DND-41 (cell line): ENCODE data around the gene TSPAN5.

Source experiments
- ATAC-seq: fragments of 200-7000 bp; cut with Tn5 transposase; 3 replicates; pipeline ENCODE4 v1.9.1; 2021; ENCODE audit warnings: low read depth; ENCODE audit not compliant: insufficient read depth
- DNase-seq: peaks from one replicate; pipeline ENCODE4 v3.0.0-alpha.2; 2020
- H2AFZ ChIP-seq: 2 replicates; pipeline ENCODE4 v1.6.0; 2012; ENCODE audit warnings: low read depth, low read length
- H3K27ac ChIP-seq: 2 replicates; pipeline ENCODE4 v1.5.1; 2012; ENCODE audit warnings: low read length, inconsistent platforms
- H3K27me3 ChIP-seq: fragments of 200-600 bp; sonication (generic); 2 replicates; pipeline ENCODE4 v1.6.0; 2012; ENCODE audit warnings: low read length, mild to moderate bottlenecking, inconsistent platforms; ENCODE audit not compliant: insufficient read depth, poor library complexity
- H3K36me3 ChIP-seq: 2 replicates; pipeline ENCODE4 v1.5.1; 2012; ENCODE audit warnings: low read length, inconsistent platforms; ENCODE audit not compliant: insufficient read depth
- H3K4me1 ChIP-seq: 2 replicates; pipeline ENCODE4 v1.5.1; 2012; ENCODE audit warnings: mild to moderate bottlenecking, low read length; ENCODE audit not compliant: insufficient read depth
- H3K4me2 ChIP-seq: 2 replicates; pipeline ENCODE4 v1.6.0; 2012; ENCODE audit warnings: mild to moderate bottlenecking, moderate library complexity, low read length, inconsistent platforms; ENCODE audit not compliant: insufficient read depth
- H3K4me3 ChIP-seq, 2 experiments: fragments of 200-600 bp in 1 of 2; shearing (Covaris generic) in 1 of 2; 2 replicates each; pipeline ENCODE4 v1.5.1; 2012 to 2016; ENCODE audit warnings: inconsistent platforms in 2 of 2, low read length in 2 of 2, mild to moderate bottlenecking in 2 of 2, low read depth in 1 of 2, moderate library complexity in 1 of 2
- H3K79me2 ChIP-seq: 2 replicates; pipeline ENCODE4 v1.6.0; 2012; ENCODE audit warnings: low read length, inconsistent platforms; ENCODE audit not compliant: insufficient read depth
- H3K9ac ChIP-seq: 2 replicates; pipeline ENCODE4 v1.6.0; 2012; ENCODE audit warnings: low read depth, mild to moderate bottlenecking, inconsistent platforms, low read length, moderate library complexity
- H3K9me3 ChIP-seq: 2 replicates; pipeline ENCODE4 v1.5.1; 2012; ENCODE audit warnings: low read length, moderate library complexity, mild to moderate bottlenecking, inconsistent platforms; ENCODE audit not compliant: insufficient read depth, severe bottlenecking
- H4K20me1 ChIP-seq: 2 replicates; pipeline ENCODE4 v1.6.0; 2012; ENCODE audit warnings: low read length; ENCODE audit not compliant: insufficient read depth
- CTCF ChIP-seq: IDR thresholded peaks from 2 replicates; pipeline ENCODE4 v1.5.1; 2012; ENCODE audit warnings: borderline replicate concordance, low read length, moderate library complexity, mild to moderate bottlenecking; ENCODE audit not compliant: poor library complexity, severe bottlenecking; ENCODE audit errors: extremely low read depth
- EZH2 ChIP-seq: IDR thresholded peaks from 3 replicates; pipeline ENCODE4 v1.6.1; 2012; ENCODE audit warnings: borderline replicate concordance, low read depth, mild to moderate bottlenecking, moderate library complexity, low read length, inconsistent platforms; ENCODE audit not compliant: severe bottlenecking

Gene TSPAN5

GRCh38 chr4:98516441-98517217, 141.8 kb downstream of the TSPAN5 start:
- Histone ChIP-seq H3K4me2 (no peak overlapping the region), H2AFZ (no peak overlapping the region), H3K4me3 (no peak overlapping the region), H3K79me2 (no peaks in the 10 kb centered on the region), H3K4me1 (peaks cover 11% of the 10 kb centered on the region; the same call in 1 of the 2 replicates), H3K27me3 (no peaks in the 10 kb centered on the region), H3K27ac (no peak overlapping the region), H4K20me1 (no peaks in the 10 kb centered on the region), H3K9ac (no peak overlapping the region), H3K9me3 (no peaks in the 10 kb centered on the region), H3K36me3 (no peaks in the 10 kb centered on the region)
- no peak for TF ChIP-seq CTCF
- TF ChIP-seq EZH2 = no peak
- DNase-seq (no peak), ATAC-seq (peak; percentile 32; the same call in 1 of the 3 replicates)

DNA sequence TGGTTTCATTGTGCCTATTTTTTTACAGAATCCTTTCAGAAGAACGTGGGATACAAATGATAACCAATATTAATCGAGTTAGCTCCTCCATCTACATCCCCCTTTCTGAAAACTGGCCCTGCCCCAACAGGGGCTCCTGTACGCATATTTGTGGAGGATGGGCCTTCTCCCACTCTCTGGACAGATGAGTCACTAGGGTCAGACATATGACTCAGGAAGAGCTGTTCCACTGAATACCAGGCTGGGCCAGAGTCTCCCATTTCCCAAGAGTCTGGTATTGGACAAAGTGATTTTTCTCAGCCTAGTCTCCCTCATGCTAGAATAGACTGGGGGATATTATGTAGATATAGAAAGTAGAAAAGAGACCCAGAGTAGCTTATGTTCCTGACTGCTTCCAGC, 142.4 kb downstream of the TSPAN5 start:
- TF ChIP-seq CTCF (no peak), EZH2 (no peak)
- Histone ChIP-seq H3K36me3 (no peaks in the 10 kb centered on the region), H3K4me1 (peaks cover 15% of the 10 kb centered on the region), H3K79me2 (no peaks in the 10 kb centered on the region), H3K27ac (no peak overlapping the region), H3K27me3 (no peaks in the 10 kb centered on the region), H3K9me3 (no peaks in the 10 kb centered on the region), H3K9ac (no peak overlapping the region), H3K4me3 (no peak overlapping the region), H3K4me2 (no peak overlapping the region), H4K20me1 (no peaks in the 10 kb centered on the region), H2AFZ (no peak overlapping the region)
- ATAC-seq = no peak
- no peak for DNase-seq

DNA sequence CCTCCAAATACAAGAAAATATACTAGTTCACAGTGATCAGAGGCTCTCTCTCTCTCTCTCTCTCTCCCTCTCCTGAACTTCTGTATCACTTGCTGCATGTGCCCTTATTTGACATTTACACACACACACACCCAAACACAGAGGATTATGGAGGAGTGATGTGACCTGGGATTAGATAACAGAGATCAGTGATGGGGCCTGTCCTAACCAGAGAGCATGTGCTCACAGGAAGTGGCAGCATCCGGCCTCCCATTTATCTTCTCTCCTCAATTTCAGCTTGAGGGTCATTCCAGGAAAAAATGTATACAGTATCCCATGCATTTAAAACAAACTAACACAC, 143.0 kb downstream of the TSPAN5 start:
- Histone ChIP-seq H4K20me1 (no peaks in the 10 kb centered on the region), H3K4me3 (no peak overlapping the region), H3K36me3 (no peaks in the 10 kb centered on the region), H3K4me2 (no peak overlapping the region), H3K27me3 (no peaks in the 10 kb centered on the region), H3K9ac (no peak overlapping the region), H3K9me3 (no peaks in the 10 kb centered on the region), H3K79me2 (no peaks in the 10 kb centered on the region), H2AFZ (no peak overlapping the region), H3K27ac (no peak overlapping the region), H3K4me1 (peaks cover 21% of the 10 kb centered on the region)
- 0 out of 3 replicates have a peak, but pooled peaks have one; percentile 22 for ATAC-seq
- no peak for DNase-seq
- TF ChIP-seq CTCF (no peak), EZH2 (no peak)
